ENCODE data around the gene AMN.
"Not testable (repeated sequence)": the region's sequence is repeated elsewhere in the genome, so short reads cannot be mapped to it uniquely, and the experiment has no call there.

AMN gene

GRCh38 chr14:102914474-102915291 is 7.8 kb upstream of the AMN start:
- DNase-seq, result no peak

GRCh38 chr14:102915292-102916110 is 7.0 kb upstream of the AMN start:
- no peak for DNase-seq

- DNase-seq, result no peak
Observed at GRCh38 chr14:102916347-102917055, 6.0 kb upstream of the AMN start.

- no peak for DNase-seq
Observed at GRCh38 chr14:102917056-102917385, 5.4 kb upstream of the AMN start.

- peak; percentile 50 for DNase-seq
Observed at GRCh38 chr14:102917469-102918211, 4.8 kb upstream of the AMN start.

- DNase-seq, result no peak
Observed at GRCh38 chr14:102918438-102918837, 4.0 kb upstream of the AMN start.

- no peak for DNase-seq
Observed at GRCh38 chr14:102920273-102920997, 2.0 kb upstream of the AMN start.

GRCh38 chr14:102920998-102921304 is 1.5 kb upstream of the AMN start:
- DNase-seq, result no peak

- no peak for DNase-seq
Observed at GRCh38 chr14:102923201-102923924, 900 bp downstream of the AMN start.

- DNase-seq, result no peak
Observed at GRCh38 chr14:102923925-102924486, 1.5 kb downstream of the AMN start.

GRCh38 chr14:102924632-102925588 is 2.4 kb downstream of the AMN start:
- no peak for DNase-seq

GRCh38 chr14:102925646-102926045 is 3.2 kb downstream of the AMN start:
- no peak for DNase-seq

- DNase-seq, result no peak
Observed at GRCh38 chr14:102926104-102926503, 3.6 kb downstream of the AMN start.

GRCh38 chr14:102926840-102927239 is 4.4 kb downstream of the AMN start:
- not testable (repeated sequence) for DNase-seq

- no peak for DNase-seq
Observed at GRCh38 chr14:102927346-102927877, 4.9 kb downstream of the AMN start.

- no peak for DNase-seq
Observed at GRCh38 chr14:102927878-102928411, 5.5 kb downstream of the AMN start.

GRCh38 chr14:102928412-102929240 is 6.2 kb downstream of the AMN start:
- peak; percentile 72 for DNase-seq
